Left ventricle myocardium inferior (tissue), 1 donor: ENCODE results near the gene RIPK3. TPM values are rescaled to one million over a fixed set of nuclear protein-coding genes. Genes with fewer than 3 reads are reported as not detected.
"Not testable (repeated sequence)": the region's sequence is repeated elsewhere in the genome, so short reads cannot be mapped to it uniquely, and the experiment has no call there.

Experiments
- DNase-seq: peaks from one replicate; pipeline ENCODE4 v3.0.0-alpha.2; 2020
- H3K27ac ChIP-seq: fragments of 200-600 bp; replicated peaks from 2 replicates; pipeline ENCODE4 v1.8.0; 2021
- H3K27me3 ChIP-seq: fragments of 200-600 bp; 2 replicates; pipeline ENCODE4 v1.8.0; 2021; ENCODE audit warnings: low read depth
- H3K36me3 ChIP-seq: fragments of 200-600 bp; 2 replicates; pipeline ENCODE4 v1.8.0; 2021
- H3K4me1 ChIP-seq: fragments of 200-600 bp; 2 replicates; pipeline ENCODE4 v1.8.0; 2021
- H3K4me3 ChIP-seq: fragments of 200-600 bp; 2 replicates; pipeline ENCODE4 v1.8.0; 2021; ENCODE audit warnings: mild to moderate bottlenecking, moderate library complexity
- H3K9me3 ChIP-seq: fragments of 200-600 bp; replicated peaks from 2 replicates; pipeline ENCODE4 v1.8.0; 2021
- intact Hi-C: fragments of 100-400 bp; cut with micrococcal nuclease; formaldehyde crosslinking; loops from one replicate; pipeline ENCODE4 v1.11.0; 2022
- long read RNA-seq: library from polyadenylated mRNA; unstranded; transcript quantifications from one replicate; pipeline ENCODE4 v2.0.0, GENCODE V29; 2021
- total RNA-seq: library from RNA; stranded (reverse); fragmentation: NEBNext Ultra II Directional; extraction: Animal tissue kit (Norgen Biotek cat#: 25700); gene quantifications from one replicate; pipeline ENCODE4 v1.2.1, GENCODE V29; 2021
- TF ChIP-seq, protein P1 (sequence below): fragments of 200-600 bp; IDR thresholded peaks from 2 replicates; pipeline ENCODE4 v1.8.0; 2021; ENCODE audit warnings: antibody characterized with exemption, mild to moderate bottlenecking, borderline replicate concordance
- donor health status: DM: no; HTN: yes; CAD: no; lungs with severe emphysema.

The RIPK3 gene
- total RNA-seq: 3.6 TPM
- long read RNA-seq, partial matches to known transcripts: 1 of 4 reads
- long read RNA-seq, other reads (novel, unspliced or antisense): 0 of 4 reads

DNA sequence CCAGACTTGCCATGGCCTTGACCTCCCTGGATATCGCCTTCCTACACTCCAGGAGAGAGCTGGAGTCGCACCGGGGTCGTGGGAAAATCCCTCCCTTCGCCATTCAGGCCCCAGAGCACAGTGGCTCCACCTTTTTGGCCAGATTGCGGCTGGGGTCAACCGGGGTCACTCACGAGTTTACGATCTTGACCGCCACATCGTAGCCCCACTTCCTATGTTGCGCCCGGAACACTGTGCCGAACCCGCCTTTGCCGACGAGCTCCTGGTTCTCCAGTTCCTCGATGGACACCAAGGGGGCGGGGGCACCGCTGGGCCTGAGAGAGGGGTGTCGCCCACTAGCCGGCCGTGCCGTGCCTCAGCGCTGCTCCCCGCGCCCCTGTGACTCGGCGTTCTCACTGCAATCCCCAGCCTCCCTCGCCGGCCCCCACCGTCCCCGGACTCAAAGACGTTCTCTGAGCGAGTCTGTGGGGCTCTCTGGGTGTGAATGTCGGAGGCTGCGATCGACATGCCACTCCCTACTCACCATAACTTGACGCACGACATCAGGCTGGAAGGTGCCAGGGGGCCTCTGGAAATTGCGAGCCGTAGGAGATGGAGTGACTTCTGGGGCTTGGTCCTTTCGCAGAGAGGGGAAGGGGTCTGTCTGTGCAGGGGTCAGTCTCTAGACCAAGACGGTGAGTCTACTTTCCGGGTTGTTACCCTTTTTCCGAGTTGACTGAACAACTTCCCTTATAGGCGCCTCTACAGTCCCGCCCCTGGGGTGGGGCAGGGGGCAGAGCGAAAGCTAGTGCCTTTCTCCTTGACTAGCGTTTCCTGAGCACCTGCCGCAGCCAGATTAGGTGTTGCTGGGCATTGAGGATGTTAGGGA is at the start of gene RIPK3:
Gene RIPK3 (minus strand): TSS at position 708 of the 868 bp plus-strand sequence. CDS start 165 bp downstream, at position 543.
- peaks cover 40% of the 10 kb centered on the region for H3K4me1 ChIP-seq
- TF ChIP-seq, protein P1, sequence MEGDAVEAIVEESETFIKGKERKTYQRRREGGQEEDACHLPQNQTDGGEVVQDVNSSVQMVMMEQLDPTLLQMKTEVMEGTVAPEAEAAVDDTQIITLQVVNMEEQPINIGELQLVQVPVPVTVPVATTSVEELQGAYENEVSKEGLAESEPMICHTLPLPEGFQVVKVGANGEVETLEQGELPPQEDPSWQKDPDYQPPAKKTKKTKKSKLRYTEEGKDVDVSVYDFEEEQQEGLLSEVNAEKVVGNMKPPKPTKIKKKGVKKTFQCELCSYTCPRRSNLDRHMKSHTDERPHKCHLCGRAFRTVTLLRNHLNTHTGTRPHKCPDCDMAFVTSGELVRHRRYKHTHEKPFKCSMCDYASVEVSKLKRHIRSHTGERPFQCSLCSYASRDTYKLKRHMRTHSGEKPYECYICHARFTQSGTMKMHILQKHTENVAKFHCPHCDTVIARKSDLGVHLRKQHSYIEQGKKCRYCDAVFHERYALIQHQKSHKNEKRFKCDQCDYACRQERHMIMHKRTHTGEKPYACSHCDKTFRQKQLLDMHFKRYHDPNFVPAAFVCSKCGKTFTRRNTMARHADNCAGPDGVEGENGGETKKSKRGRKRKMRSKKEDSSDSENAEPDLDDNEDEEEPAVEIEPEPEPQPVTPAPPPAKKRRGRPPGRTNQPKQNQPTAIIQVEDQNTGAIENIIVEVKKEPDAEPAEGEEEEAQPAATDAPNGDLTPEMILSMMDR: no peak
- H3K4me3 ChIP-seq: peak within 1 kb of the TSS; percentile 67
- H3K27ac ChIP-seq: peak within 1 kb of the TSS; percentile 70
- peaks cover 72% of the 10 kb centered on the region for H3K27me3 ChIP-seq
- no peaks in the 10 kb centered on the region for H3K9me3 ChIP-seq
- intact Hi-C loops: no loop called here
- DNase-seq: peak; percentile 47
- no peaks in the 10 kb centered on the region for H3K36me3 ChIP-seq

- H3K36me3 ChIP-seq: no peaks in the 10 kb centered on the region
- peak overlapping the region; percentile 30 for H3K27ac ChIP-seq
- TF ChIP-seq, protein P1: no peak
- peaks cover 13% of the 10 kb centered on the region for H3K27me3 ChIP-seq
- no peak overlapping the region for H3K4me3 ChIP-seq
- DNase-seq: no peak
- peaks cover 10% of the 10 kb centered on the region for H3K4me1 ChIP-seq
- intact Hi-C loops: no loop called here
- no peaks in the 10 kb centered on the region for H3K9me3 ChIP-seq
Observed at GRCh38 chr14:24389226-24389848, 49.5 kb upstream of the RIPK3 start.

- Histone ChIP-seq H3K9me3 (no peaks in the 10 kb centered on the region), H3K27me3 (peaks cover 13% of the 10 kb centered on the region), H3K4me3 (no peak overlapping the region), H3K36me3 (no peaks in the 10 kb centered on the region), H3K27ac (peak overlapping the region; percentile 30), H3K4me1 (peaks cover 10% of the 10 kb centered on the region)
- intact Hi-C loops: no loop called here
- DNase-seq: no peak
- TF ChIP-seq, protein P1: no peak
Observed at GRCh38 chr14:24388474-24389179, 48.8 kb upstream of the RIPK3 start.

DNA sequence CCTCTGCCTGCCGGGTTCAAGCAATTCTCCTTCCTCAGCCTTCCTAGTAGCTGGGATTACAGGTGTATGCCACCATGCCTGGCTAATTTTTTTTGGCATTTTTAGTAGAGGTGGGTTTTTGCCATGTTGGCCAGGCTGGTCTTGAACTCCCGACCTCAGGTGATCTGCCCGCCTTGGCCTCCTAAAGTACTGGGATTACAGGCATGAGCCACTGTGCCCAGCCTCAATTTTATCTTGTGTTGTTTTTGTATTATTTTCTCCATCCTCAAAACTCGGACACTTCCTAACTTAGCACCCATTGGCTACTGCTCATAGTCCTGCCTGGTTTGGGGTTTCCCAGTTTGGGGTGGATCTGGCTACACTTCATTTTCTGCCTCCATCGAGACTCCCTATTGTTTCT is 47.8 kb upstream of the RIPK3 start:
- intact Hi-C loops, H3K4me1 ChIP-seq, H3K36me3 ChIP-seq, H3K27ac ChIP-seq, H3K9me3 ChIP-seq, H3K4me3 ChIP-seq, DNase-seq: not testable (repeated sequence)
- H3K27me3 ChIP-seq: peaks cover 13% of the 10 kb centered on the region

- H3K9me3 ChIP-seq: no peaks in the 10 kb centered on the region
- intact Hi-C loops: no loop called here
- H3K4me1 ChIP-seq: peaks cover 11% of the 10 kb centered on the region
- no peaks in the 10 kb centered on the region for H3K36me3 ChIP-seq
- TF ChIP-seq, protein P1: no peak
- no peak overlapping the region for H3K4me3 ChIP-seq
- DNase-seq: no peak
- no peak overlapping the region for H3K27ac ChIP-seq
- H3K27me3 ChIP-seq: peaks cover 10% of the 10 kb centered on the region
Observed at GRCh38 chr14:24387009-24387345, 47.2 kb upstream of the RIPK3 start.
